NCI-H128 (cell line): ENCODE data around the gene ANO9.

Experiments used
- DNase-seq: peaks from one replicate; lab custom pipeline; 2025; ENCODE audit not compliant: unreplicated experiment; lab: John Stamatoyannopoulos, UW

ANO9 gene

DNA sequence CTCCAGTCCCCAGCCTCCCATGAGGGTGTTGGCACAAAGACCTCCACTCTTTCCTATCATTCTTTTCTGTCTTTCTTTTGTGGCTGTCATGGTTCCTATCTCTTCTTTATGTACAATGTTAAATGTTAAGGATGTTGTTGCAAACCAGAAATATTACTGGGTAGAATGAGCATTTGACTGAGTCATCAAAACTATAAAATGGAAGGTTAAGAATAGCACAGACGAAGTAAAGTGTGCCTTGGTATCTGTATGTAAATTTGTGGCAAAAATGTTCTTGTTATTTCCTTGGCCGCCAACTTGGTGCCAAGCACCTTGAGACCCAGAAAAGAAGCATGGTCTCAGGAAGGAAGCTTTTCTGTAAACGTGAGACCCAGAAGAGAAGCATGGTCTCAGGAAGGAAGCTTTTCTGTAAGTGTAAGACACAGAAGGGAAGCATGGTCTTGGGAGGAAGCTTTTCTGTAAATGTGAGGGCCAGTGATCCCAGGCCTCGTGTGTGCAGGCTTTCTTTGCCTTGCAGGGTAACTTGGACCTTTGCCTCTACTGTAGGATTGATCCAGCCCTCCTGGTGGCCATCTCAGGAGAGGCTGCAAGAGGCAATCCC lies 54.5 kb downstream of the ANO9 start:
- DNase-seq = no peak

DNA sequence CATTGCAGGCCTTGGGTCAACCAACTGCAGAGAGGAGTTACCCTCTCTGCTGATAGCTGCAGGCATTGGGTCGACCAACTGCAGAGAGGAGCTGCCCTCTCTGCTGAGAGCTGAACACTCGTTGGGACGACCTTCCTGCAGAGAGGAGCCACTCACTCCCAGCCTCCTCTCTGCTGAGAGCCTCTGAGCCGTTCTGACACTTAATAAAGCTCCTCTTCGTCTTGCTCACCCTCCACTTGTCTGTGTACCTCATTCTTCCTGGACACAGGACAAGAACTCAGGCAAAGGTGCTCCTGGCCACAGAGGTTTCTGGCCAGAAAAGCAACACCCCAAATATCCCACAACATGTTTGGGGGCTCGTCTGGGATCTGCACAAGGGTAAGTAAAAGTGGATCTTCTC lies 55.3 kb downstream of the ANO9 start:
- DNase-seq = no peak

GRCh38 chr11:385594-386351 lies 56.0 kb downstream of the ANO9 start:
- no peak for DNase-seq

DNA sequence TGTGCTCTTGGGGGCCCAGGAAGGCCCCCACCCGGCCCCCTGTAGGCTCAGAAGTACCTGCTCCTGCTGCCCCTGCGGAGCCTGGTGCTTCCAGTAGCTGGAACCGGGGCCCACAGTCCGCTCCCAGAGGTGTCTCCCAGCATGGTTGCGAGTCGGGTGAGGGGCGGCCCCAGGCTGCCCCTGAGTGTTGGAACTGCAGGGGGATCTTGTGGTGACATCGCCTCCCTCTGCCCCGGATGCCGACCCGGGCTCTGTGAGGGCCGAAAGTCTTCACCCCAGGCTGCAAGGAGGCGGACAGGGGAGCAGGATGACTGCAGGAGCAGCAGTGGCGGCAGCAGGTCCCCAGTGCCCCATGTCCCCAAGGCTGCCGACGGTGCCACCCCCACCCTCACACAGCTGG lies 57.3 kb downstream of the ANO9 start:
- no peak for DNase-seq

- DNase-seq = no peak
Measured at GRCh38 chr11:383431-383830, 58.4 kb downstream of the ANO9 start.

DNA sequence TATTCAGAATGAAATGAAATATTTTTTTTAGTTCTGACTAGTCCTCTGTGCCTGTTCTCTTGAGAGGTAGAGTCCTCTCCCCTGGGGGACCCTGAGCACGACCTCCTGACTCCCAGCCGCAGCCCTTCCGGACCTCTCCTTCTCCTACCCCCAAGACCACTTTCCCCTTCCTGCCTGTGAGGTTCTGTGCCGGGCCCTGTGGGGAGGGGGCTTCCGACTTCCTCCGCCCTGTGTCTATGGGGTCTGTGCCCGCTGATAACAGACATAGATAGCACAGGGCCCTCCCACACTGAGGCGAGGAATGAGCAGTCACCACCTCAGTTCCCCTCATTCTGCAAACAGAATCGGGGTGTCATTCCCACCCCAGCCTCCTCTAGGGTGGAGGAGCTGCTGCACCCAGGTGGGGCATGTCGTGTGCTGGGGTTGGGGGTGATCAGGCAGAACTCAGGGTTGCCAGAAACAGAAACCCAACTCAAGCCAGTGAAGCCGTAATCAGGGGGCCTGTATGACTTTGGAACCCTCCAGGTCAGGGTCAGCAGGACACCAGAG lies 59.7 kb downstream of the ANO9 start:
- no peak for DNase-seq

GRCh38 chr11:381501-382072 lies 60.2 kb downstream of the ANO9 start:
- no peak for DNase-seq

GRCh38 chr11:380996-381395 lies 60.8 kb downstream of the ANO9 start:
- DNase-seq = no peak

DNA sequence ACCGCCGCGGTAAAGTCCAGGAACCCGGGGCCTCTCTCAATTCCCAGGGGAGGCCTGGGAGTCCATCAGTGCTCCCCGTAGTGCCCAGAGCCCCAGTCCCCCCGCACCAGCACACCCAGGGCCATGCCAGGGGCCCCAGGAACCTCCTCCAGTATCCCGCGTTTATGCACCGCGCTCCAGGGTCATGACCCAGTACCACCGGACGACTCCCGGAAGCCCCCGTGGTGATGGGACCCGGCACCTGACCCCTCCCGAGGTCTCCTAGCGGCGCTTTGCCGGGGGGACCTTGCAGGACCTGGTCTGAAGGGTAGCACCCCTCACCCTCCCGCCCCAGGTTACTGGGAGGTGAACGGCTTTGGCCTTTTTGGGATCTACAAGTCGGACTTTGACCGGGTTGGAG lies 61.3 kb downstream of the ANO9 start:
- no peak for DNase-seq

GRCh38 chr11:380095-380480 lies 61.7 kb downstream of the ANO9 start:
- no peak for DNase-seq

DNA sequence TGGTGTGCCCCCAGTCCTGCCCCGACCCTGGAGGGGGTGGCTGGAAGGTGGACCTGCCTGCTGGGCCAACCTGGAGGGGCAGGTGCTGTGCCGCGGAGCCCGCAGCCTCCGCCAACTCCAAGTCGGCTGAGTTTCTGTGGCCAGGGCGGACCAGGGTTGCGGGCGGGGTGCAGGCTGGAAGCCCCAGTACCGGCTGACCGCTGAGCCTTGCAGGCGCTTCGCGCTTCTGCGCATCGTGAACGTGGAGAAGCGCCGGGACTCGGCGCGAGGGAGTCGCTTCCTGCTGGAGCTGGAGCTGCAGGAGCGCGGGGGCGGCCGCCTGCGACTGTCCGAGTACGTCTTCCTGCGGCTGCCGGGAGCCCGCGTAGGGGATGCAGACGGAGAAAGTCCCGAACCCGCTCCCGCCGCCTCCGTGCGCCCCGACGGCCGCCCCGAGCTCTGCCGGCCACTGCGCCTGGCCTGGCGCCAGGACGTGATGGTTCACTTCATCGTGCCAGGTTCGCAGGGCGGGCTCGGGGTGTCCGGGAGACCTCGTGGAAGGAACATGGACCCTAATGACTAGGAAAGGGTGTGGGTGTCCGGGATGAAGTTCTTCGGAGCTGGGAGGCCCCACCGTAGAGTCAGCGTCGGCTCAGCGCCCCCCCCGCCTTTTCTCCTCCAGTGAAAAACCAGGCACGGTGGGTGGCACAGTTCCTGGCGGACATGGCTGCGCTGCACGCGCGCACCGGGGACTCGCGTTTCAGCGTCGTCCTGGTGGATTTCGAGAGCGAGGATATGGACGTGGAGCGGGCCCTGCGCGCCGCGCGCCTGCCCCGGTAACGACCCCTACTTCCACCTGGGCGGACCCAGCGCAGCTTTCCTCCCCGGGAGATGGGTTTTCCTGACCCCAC lies 62.4 kb downstream of the ANO9 start:
- DNase-seq = no peak

- DNase-seq = no peak
Measured at GRCh38 chr11:377883-378500, 63.8 kb downstream of the ANO9 start.

DNA sequence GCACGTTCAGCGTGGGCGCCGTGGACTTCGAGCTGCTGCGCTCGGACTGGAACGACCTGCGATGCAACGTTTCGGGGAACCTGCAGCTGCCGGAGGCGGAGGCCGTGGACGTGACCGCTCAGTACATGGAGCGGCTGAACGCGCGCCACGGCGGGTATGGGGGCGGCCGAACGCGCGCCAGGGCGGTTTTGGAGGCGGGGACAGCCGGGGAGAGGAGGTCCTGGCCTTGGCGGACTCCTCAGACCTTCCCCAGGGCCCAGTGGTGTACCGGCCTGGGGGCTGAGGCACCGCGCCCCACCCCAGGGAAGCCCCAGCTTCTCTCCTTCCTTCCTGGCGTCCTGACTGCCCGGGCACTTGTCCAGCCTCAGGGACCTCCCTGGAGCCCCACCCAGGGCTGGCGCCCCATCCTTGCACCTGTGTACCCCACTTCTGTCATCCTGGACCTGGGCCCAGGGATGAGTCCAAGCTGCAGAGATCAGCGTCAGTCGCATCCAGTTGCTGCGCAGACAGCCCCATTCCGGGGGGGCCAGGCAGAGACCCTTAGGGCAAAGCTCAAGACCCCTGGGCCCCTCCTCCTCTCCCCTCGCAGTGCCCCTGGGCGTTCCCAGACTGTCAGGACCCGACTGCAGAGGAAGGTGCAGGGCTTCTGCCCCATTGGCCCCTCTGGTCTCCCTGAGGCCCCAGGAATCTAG lies 64.5 kb downstream of the ANO9 start:
- DNase-seq = no peak

DNA sequence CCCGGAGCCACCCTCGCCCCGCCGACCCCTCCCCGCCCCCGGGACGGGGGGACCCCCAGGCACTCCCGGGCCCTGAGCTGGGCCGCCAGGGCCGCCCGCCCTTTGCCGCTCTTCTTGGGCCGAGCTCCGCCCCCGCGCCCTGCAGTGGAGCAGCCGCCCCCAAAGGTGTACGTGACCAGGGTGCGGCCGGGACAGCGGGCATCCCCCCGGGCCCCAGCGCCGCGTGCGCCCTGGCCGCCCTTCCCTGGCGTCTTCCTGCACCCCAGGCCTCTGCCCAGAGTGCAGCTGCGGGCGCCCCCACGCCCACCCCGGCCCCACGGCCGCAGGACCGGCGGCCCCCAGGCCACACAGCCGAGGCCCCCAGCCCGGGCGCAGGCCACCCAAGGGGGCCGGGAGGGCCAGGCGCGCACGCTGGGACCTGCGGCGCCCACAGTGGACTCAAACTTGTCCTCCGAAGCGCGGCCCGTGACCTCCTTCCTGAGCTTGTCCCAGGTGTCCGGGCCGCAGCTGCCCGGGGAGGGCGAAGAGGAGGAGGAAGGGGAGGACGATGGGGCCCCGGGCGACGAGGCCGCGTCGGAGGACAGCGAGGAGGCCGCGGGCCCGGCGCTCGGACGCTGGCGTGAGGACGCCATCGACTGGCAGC lies 65.2 kb downstream of the ANO9 start:
- DNase-seq = no peak

DNA sequence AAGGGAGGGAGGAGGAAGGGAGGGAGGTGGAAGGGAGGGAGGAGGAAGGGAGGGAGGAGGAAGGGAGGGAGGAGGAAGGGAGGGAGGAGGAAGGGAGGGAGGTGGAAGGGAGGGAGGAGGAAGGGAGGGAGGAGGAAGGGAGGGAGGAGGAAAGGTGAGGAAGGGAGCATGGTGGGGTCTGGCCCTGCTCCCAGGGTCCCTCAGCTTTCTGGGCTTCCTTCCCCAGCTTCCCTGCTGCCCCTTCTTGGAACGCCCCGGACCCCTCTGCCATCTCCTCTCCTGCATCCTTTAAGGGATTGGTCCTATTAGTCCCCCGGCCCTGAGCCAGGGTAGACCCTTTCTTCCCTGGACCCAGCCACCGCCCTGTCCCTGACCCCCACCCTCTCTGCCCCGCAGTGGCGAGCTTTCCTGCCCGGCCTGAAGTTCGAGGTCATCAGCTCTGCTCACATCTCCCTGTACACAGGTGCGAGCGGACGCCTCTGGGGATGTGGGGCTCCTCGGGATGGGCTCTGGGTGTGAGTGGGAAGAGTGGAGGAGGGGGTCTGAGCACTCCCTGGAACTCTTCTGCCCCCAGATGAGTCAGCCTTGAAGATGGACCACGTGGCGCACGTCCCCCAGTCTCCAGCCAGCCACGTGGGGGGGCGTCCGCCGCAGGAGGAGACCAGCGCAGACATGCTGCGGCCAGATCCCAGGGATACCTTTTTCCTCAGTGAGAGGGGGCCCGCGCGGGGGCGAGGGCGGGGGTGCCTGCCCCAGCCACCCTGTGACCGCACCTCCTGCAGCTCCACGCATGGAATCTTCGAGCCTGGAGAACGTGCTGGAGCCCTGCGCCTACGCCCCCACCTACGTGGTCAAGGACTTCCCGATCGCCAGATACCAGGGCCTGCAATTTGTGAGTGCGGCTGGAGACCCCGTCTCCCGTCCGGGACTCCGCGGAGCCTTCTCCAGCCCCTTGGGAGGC lies 66.5 kb downstream of the ANO9 start:
- no peak for DNase-seq

- no peak for DNase-seq
Measured at GRCh38 chr11:373716-374551, 67.9 kb downstream of the ANO9 start.

GRCh38 chr11:372809-373715 lies 68.7 kb downstream of the ANO9 start:
- DNase-seq = no peak
